Calu3 (cell line): ENCODE results near the gene FFAR1. TPM values are rescaled to one million over a fixed set of nuclear protein-coding genes. Genes with fewer than 3 reads are reported as not detected.

Source experiments
- BruUV-seq: library from RNA; stranded (reverse); fragments of 400-500 nt; replicated peaks from 2 replicates; lab custom pipeline; 2021; lab: Mats Ljungman, UMichigan
- CTCF ChIA-PET: fragments of 300-600 bp; sonication (Branson Sonifier 250); formaldehyde crosslinking; loops from one replicate; lab custom pipeline; 2022; ENCODE audit warnings: antibody characterized with exemption; lab: Charles Lee
- DNase-seq: peaks from one replicate; pipeline ENCODE4 v3.0.0; 2022
- H3K27ac Mint-ChIP-seq: one replicate; pipeline ENCODE4 v1.8.0; 2022; ENCODE audit warnings: mixed read lengths; ENCODE audit not compliant: unreplicated experiment
- H3K27me3 Mint-ChIP-seq: one replicate; pipeline ENCODE4 v1.8.0; 2022; ENCODE audit warnings: mixed read lengths; ENCODE audit not compliant: unreplicated experiment
- H3K36me3 Mint-ChIP-seq: one replicate; pipeline ENCODE4 v1.8.0; 2022; ENCODE audit warnings: mild to moderate bottlenecking, moderate library complexity, mixed read lengths; ENCODE audit not compliant: insufficient read depth, unreplicated experiment
- H3K4me1 Mint-ChIP-seq: one replicate; pipeline ENCODE4 v1.8.0; 2022; ENCODE audit warnings: mild to moderate bottlenecking, low read depth, mixed read lengths; ENCODE audit not compliant: unreplicated experiment
- H3K4me3 Mint-ChIP-seq: one replicate; pipeline ENCODE4 v1.8.0; 2022; ENCODE audit warnings: mild to moderate bottlenecking, low read depth, moderate library complexity, mixed read lengths; ENCODE audit not compliant: unreplicated experiment
- H3K9me3 Mint-ChIP-seq: one replicate; pipeline ENCODE4 v1.8.0; 2022; ENCODE audit warnings: low read depth, mixed read lengths; ENCODE audit not compliant: unreplicated experiment
- CTCF ChIP-seq: fragments of 200-600 bp; IDR thresholded peaks from one replicate; pipeline ENCODE4 v1.8.0; 2022; ENCODE audit warnings: antibody characterized with exemption; ENCODE audit not compliant: unreplicated experiment
- intact Hi-C: fragments of 100-400 bp; cut with micrococcal nuclease; formaldehyde crosslinking; loops from one replicate; pipeline ENCODE4 v1.10.0; 2022; ENCODE audit not compliant: unreplicated experiment
- total RNA-seq: library from RNA; stranded (reverse); gene quantifications from 2 replicates; pipeline ENCODE4 v1.2.3, GENCODE V29; 2022

The FFAR1 gene
- total RNA-seq, 1 experiment from 2014 or later = not detected

- CTCF ChIA-PET = interaction anchor here (0.7 kb wide), 1 partner anchor 17 kb away, joined by 3 read pairs; no protein-coding TSS in a partner anchor
- Mint-ChIP-seq H3K36me3 (no peaks in the 10 kb centered on the region), H3K9me3 (no peaks in the 10 kb centered on the region), H3K27me3 (no peaks in the 10 kb centered on the region), H3K4me3 (no peak within 1 kb of the TSS), H3K4me1 (peaks cover 10% of the 10 kb centered on the region), H3K27ac (no peak within 1 kb of the TSS)
- TF ChIP-seq CTCF = no peak
- intact Hi-C loops = no loop called here
- no TSS peak for BruUV-seq
- no peak for DNase-seq
These were observed 18.8 kb upstream of the FFAR1 start, which contains the start of gene CD22 for GRCh38 chr19:35328851-35329285. Gene CD22, plus strand, starts transcription at chr19:35329187. Its CDS starts 2,854 bp downstream, at chr19:35332041.

- Mint-ChIP-seq H3K4me3 (no peak overlapping the region), H3K27me3 (no peaks in the 10 kb centered on the region), H3K27ac (no peak overlapping the region), H3K9me3 (no peaks in the 10 kb centered on the region), H3K4me1 (peaks cover 5% of the 10 kb centered on the region), H3K36me3 (no peaks in the 10 kb centered on the region)
- TF ChIP-seq CTCF = no peak
- no TSS peak for BruUV-seq
- CTCF ChIA-PET = no interaction called here
- intact Hi-C loops = no loop called here
- no peak for DNase-seq
These were observed 18.4 kb upstream of the FFAR1 start for GRCh38 chr19:35329323-35329722.

GRCh38 chr19:35330475-35330874 is 17.2 kb upstream of the FFAR1 start:
- TF ChIP-seq CTCF = no peak
- Mint-ChIP-seq H3K27ac (no peak overlapping the region), H3K4me1 (no peaks in the 10 kb centered on the region), H3K36me3 (no peaks in the 10 kb centered on the region), H3K9me3 (no peaks in the 10 kb centered on the region), H3K4me3 (no peak overlapping the region), H3K27me3 (no peaks in the 10 kb centered on the region)
- no peak for DNase-seq
- CTCF ChIA-PET = no interaction called here
- no TSS peak for BruUV-seq
- intact Hi-C loops = no loop called here

GRCh38 chr19:35331551-35332214 is 16.0 kb upstream of the FFAR1 start:
- H3K4me1 Mint-ChIP-seq = no peaks in the 10 kb centered on the region
- H3K4me3 Mint-ChIP-seq = no peak overlapping the region
- BruUV-seq = no TSS peak
- CTCF ChIA-PET = no interaction called here
- no peak for TF ChIP-seq CTCF
- no peaks in the 10 kb centered on the region for H3K9me3 Mint-ChIP-seq
- intact Hi-C loops = no loop called here
- no peak overlapping the region for H3K27ac Mint-ChIP-seq
- H3K27me3 Mint-ChIP-seq = no peaks in the 10 kb centered on the region
- H3K36me3 Mint-ChIP-seq = no peaks in the 10 kb centered on the region
- no peak for DNase-seq
